Measurements from ENCODE around the gene COLGALT1. TPM values are rescaled to one million over a fixed set of nuclear protein-coding genes. Genes with fewer than 3 reads are reported as not detected.

COLGALT1 gene
- total and polyA plus RNA-seq, 2 of the 8 experiments (the other 6 are each of a cell fraction or from before 2014, with no cell fraction given): 44.7 to 58.1 TPM

DNA sequence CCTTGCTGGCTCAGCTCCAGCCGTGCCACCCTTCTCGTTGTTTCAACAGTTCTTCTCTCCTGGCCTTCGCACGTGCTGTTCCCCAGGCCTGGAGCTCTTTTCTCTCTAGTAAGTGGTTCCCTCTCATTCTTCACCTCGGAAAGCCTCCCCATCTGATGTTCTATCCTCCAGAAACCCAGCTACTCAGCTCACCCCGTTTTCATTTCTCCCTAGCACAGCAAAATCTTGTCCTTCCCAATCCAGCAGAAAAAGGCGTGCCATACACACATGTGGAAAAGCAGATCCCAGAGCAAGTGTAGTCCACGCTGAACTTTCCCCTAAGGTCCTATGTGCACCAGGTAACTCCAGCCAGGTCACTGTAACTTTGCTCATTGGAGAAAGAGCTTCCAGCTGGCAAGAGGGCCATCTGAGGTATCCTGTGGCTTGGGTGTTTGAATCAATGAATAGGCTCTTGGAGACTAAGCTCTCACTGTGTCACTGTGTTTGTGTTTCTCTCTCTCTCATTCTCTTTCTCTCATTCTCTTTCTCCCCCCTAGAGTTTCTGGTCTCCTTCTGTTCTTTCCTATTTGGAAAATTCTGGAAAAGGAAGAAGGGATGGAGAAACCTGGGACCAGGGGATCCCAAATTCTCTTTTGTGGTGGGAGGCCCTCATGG is 49.0 kb downstream of the COLGALT1 start (continued):
- no peak for TF ChIP-seq ASH2L (IDR thresholded peaks at IDR 0.05; ENCODE audit: low read length)
- TF ChIP-seq, protein P1, sequence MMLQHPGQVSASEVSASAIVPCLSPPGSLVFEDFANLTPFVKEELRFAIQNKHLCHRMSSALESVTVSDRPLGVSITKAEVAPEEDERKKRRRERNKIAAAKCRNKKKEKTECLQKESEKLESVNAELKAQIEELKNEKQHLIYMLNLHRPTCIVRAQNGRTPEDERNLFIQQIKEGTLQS (IDR thresholded peaks at IDR 0.05; ENCODE audit: insufficient read depth, low read depth, low read length): no peak
- no peak for TF ChIP-seq KDM5A (IDR thresholded peaks at IDR 0.05; ENCODE audit: low read length)
- TF ChIP-seq EZH2 (IDR thresholded peaks at IDR 0.05; ENCODE audit: low read depth, low read length, severe bottlenecking): no peak
